GM19351 (cell line): ENCODE data around the gene KCNMA1.

Experiments used
- ATAC-seq: cut with Tn5 transposase; IDR thresholded peaks from one replicate; pipeline ENCODE4 v1.9.1; 2021; ENCODE audit warnings: mild to moderate bottlenecking, moderate library complexity; ENCODE audit not compliant: unreplicated experiment

Gene KCNMA1

GRCh38 chr10:77637532-77638320 lies at the start of gene KCNMA1:
TSS of gene KCNMA1 (minus strand) at chr10:77637808.
- peak; percentile 40 for ATAC-seq

GRCh38 chr10:77686650-77687417 lies 49.2 kb upstream of the KCNMA1 start:
- no peak for ATAC-seq

GRCh38 chr10:77686096-77686495 lies 48.5 kb upstream of the KCNMA1 start:
- no peak for ATAC-seq

GRCh38 chr10:77685432-77685831 lies 47.8 kb upstream of the KCNMA1 start:
- ATAC-seq, result no peak

GRCh38 chr10:77683088-77683432 lies 45.5 kb upstream of the KCNMA1 start:
- peak; percentile 49 for ATAC-seq

GRCh38 chr10:77682393-77683087 lies 44.9 kb upstream of the KCNMA1 start:
- ATAC-seq, result peak; percentile 21

- ATAC-seq, result no peak
Measured at GRCh38 chr10:77681839-77682238, 44.2 kb upstream of the KCNMA1 start.

- no peak for ATAC-seq
Measured at GRCh38 chr10:77680811-77681210, 43.2 kb upstream of the KCNMA1 start.

- ATAC-seq, result no peak
Measured at GRCh38 chr10:77680065-77680464, 42.5 kb upstream of the KCNMA1 start.

GRCh38 chr10:77679217-77679616 lies 41.6 kb upstream of the KCNMA1 start:
- no peak for ATAC-seq

GRCh38 chr10:77678146-77678545 lies 40.5 kb upstream of the KCNMA1 start:
- ATAC-seq, result no peak

- ATAC-seq, result no peak
Measured at GRCh38 chr10:77675347-77675746, 37.7 kb upstream of the KCNMA1 start.

- ATAC-seq, result no peak
Measured at GRCh38 chr10:77673515-77674140, 36.0 kb upstream of the KCNMA1 start.

GRCh38 chr10:77673101-77673500 lies 35.5 kb upstream of the KCNMA1 start:
- no peak for ATAC-seq

- ATAC-seq, result no peak
Measured at GRCh38 chr10:77671594-77672252, 34.1 kb upstream of the KCNMA1 start.

- ATAC-seq, result no peak
Measured at GRCh38 chr10:77670817-77671443, 33.3 kb upstream of the KCNMA1 start.

- ATAC-seq, result no peak
Measured at GRCh38 chr10:77669892-77670291, 32.3 kb upstream of the KCNMA1 start.

GRCh38 chr10:77667426-77668324 lies 30.1 kb upstream of the KCNMA1 start:
- ATAC-seq, result peak; percentile 68

- no peak for ATAC-seq
Measured at GRCh38 chr10:77666821-77667220, 29.2 kb upstream of the KCNMA1 start.
